ENCODE measurements around the gene LRG1.
A peak's percentile ranks its signal among the peaks of the same experiment; 100 is the strongest.

Gene LRG1

GRCh38 chr19:4524808-4525562, 14.9 kb downstream of the LRG1 start:
- peak; percentile 40 for DNase-seq

GRCh38 chr19:4523306-4524110, 16.3 kb downstream of the LRG1 start:
- peak; percentile 28 for DNase-seq

- no peak for DNase-seq
Measured at GRCh38 chr19:4522291-4523002, 17.4 kb downstream of the LRG1 start.

- DNase-seq: no peak
Measured at GRCh38 chr19:4521888-4522242, 18.0 kb downstream of the LRG1 start.

- DNase-seq: no peak
Measured at GRCh38 chr19:4521170-4521887, 18.5 kb downstream of the LRG1 start.

GRCh38 chr19:4519521-4520277, 20.1 kb downstream of the LRG1 start:
- DNase-seq: no peak

GRCh38 chr19:4519172-4519496, 20.7 kb downstream of the LRG1 start:
- DNase-seq: no peak

- DNase-seq: no peak
Measured at GRCh38 chr19:4518345-4519171, 21.3 kb downstream of the LRG1 start, which contains the start of gene PLIN4. PLIN4 (minus strand) TSS chr19:4518486; CDS start chr19:4518272, 214 bp downstream.

GRCh38 chr19:4517451-4518057, 22.3 kb downstream of the LRG1 start:
- DNase-seq: no peak

- DNase-seq: no peak
Measured at GRCh38 chr19:4516939-4517300, 22.9 kb downstream of the LRG1 start.

GRCh38 chr19:4516199-4516938, 23.5 kb downstream of the LRG1 start:
- no peak for DNase-seq

- DNase-seq: no peak
Measured at GRCh38 chr19:4515732-4516131, 24.1 kb downstream of the LRG1 start.

- no peak for DNase-seq
Measured at GRCh38 chr19:4513248-4513647, 26.6 kb downstream of the LRG1 start.

- no peak for DNase-seq
Measured at GRCh38 chr19:4512070-4512469, 27.8 kb downstream of the LRG1 start.

- no peak for DNase-seq
Measured at GRCh38 chr19:4511300-4512054, 28.4 kb downstream of the LRG1 start.

GRCh38 chr19:4510435-4511255, 29.2 kb downstream of the LRG1 start:
- no peak for DNase-seq

GRCh38 chr19:4508698-4509097, 31.1 kb downstream of the LRG1 start:
- no peak for DNase-seq

- DNase-seq: no peak
Measured at GRCh38 chr19:4507804-4508203, 32.0 kb downstream of the LRG1 start.

- no peak for DNase-seq
Measured at GRCh38 chr19:4507150-4507452, 32.7 kb downstream of the LRG1 start.

Data from fibroblast of skin of scalp (primary cell).